ENCODE data around the gene GTF2F1. TPM values are rescaled to one million over a fixed set of nuclear protein-coding genes. Genes with fewer than 3 reads are reported as not detected.

GTF2F1 gene
- total RNA-seq, 1 experiment from 2014 or later, result 65.6 TPM

GRCh38 chr19:6424195-6424938 is 31.4 kb upstream of the GTF2F1 start, which contains the start of gene KHSRP:
TSS of gene KHSRP (minus strand) at chr19:6424811. CDS start at chr19:6424701, 110 bp downstream.
- Mint-ChIP-seq H3K27ac (ENCODE audit: low read depth, unreplicated experiment) (peak within 1 kb of the TSS; percentile 98), H3K4me3 (ENCODE audit: unreplicated experiment) (peak within 1 kb of the TSS; percentile 87), H3K4me1 (ENCODE audit: insufficient read depth, unreplicated experiment) (peaks cover 20% of the 10 kb centered on the region), H3K36me3 (ENCODE audit: insufficient read depth, unreplicated experiment) (peaks cover 37% of the 10 kb centered on the region), H3K9me3 (ENCODE audit: unreplicated experiment) (no peaks in the 10 kb centered on the region), H3K27me3 (ENCODE audit: insufficient read depth, unreplicated experiment) (no peaks in the 10 kb centered on the region)
- ChIA-PET CTCF (interaction anchor here (0.5 to 1.7 kb wide), 4 partner anchors 29 to 456 kb away, joined by 3 to 5 read pairs (median 3); partner anchors contain the start of gene C3), POLR2A (interaction anchor here (0.6 to 2.7 kb wide), 20 partner anchors 10 to 1200 kb away, joined by 3 to 9 read pairs (median 3); partner anchors contain the start of genes ALKBH7, CLPP, GTF2F1 and PSPN)
- intact Hi-C loops (cut with micrococcal nuclease), result no loop called here
- DNase-seq (ENCODE audit: unreplicated experiment), result peak; percentile 4
- TF ChIP-seq, protein P1, sequence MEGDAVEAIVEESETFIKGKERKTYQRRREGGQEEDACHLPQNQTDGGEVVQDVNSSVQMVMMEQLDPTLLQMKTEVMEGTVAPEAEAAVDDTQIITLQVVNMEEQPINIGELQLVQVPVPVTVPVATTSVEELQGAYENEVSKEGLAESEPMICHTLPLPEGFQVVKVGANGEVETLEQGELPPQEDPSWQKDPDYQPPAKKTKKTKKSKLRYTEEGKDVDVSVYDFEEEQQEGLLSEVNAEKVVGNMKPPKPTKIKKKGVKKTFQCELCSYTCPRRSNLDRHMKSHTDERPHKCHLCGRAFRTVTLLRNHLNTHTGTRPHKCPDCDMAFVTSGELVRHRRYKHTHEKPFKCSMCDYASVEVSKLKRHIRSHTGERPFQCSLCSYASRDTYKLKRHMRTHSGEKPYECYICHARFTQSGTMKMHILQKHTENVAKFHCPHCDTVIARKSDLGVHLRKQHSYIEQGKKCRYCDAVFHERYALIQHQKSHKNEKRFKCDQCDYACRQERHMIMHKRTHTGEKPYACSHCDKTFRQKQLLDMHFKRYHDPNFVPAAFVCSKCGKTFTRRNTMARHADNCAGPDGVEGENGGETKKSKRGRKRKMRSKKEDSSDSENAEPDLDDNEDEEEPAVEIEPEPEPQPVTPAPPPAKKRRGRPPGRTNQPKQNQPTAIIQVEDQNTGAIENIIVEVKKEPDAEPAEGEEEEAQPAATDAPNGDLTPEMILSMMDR (IDR thresholded peaks at IDR 0.05; ENCODE audit: unreplicated experiment), result no peak
- BruUV-seq (replicated peaks), result no TSS peak

DNA sequence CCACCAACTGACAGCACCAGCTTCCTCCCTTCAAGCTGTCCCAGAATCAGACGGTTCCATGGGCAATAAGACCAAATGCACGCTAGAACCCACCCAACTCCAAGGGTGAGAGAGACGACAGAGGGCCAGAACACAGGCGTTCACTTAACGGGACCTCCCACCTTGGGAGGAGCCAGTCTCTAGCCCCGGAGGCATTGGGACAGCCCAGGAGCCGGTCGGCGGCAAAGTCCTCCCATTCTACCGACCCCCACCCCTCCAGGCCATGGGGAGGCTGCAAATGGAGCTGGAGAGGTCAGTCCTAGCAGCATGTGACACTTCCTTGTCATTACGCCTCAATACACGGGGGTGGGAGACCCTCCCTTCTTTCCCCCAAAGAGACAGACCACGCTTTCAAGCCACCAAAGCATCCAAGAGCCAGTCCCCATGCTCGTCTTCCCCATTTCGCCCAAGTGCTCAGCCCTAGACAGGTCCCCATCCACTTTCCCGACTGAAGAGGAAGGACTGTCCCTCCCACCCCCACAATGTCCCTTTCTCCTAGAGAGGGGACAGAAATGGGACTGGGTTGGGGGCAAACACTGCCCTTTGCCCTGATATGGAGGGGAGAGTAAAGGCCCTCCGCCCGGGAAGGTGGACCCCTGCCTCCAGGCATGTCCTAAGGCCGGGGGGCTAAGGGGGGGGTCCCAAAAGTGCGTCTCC is 30.7 kb upstream of the GTF2F1 start:
- BruUV-seq (replicated peaks), result TSS peak; percentile 29
- Mint-ChIP-seq H3K27me3 (ENCODE audit: insufficient read depth, unreplicated experiment) (no peaks in the 10 kb centered on the region), H3K36me3 (ENCODE audit: insufficient read depth, unreplicated experiment) (peaks cover 44% of the 10 kb centered on the region), H3K4me1 (ENCODE audit: insufficient read depth, unreplicated experiment) (peaks cover 20% of the 10 kb centered on the region), H3K9me3 (ENCODE audit: unreplicated experiment) (no peaks in the 10 kb centered on the region), H3K4me3 (ENCODE audit: unreplicated experiment) (peak overlapping the region; percentile 87), H3K27ac (ENCODE audit: low read depth, unreplicated experiment) (peak overlapping the region; percentile 82)
- CTCF ChIA-PET, result interaction anchor here (0.6 to 1.7 kb wide), 2 partner anchors 297 to 455 kb away, joined by 3 to 5 read pairs; partner anchors contain the start of gene C3
- TF ChIP-seq, protein P1 (IDR thresholded peaks at IDR 0.05; ENCODE audit: unreplicated experiment), result no peak
- intact Hi-C loops (cut with micrococcal nuclease), result no loop called here
- POLR2A ChIA-PET, result interaction anchor here (0.7 to 2.7 kb wide), 4 partner anchors 11 to 50 kb away, joined by 3 to 8 read pairs (median 4); partner anchors contain the start of genes GTF2F1, SLC25A23 and SLC25A41
- DNase-seq (ENCODE audit: unreplicated experiment), result peak; percentile 57

DNA sequence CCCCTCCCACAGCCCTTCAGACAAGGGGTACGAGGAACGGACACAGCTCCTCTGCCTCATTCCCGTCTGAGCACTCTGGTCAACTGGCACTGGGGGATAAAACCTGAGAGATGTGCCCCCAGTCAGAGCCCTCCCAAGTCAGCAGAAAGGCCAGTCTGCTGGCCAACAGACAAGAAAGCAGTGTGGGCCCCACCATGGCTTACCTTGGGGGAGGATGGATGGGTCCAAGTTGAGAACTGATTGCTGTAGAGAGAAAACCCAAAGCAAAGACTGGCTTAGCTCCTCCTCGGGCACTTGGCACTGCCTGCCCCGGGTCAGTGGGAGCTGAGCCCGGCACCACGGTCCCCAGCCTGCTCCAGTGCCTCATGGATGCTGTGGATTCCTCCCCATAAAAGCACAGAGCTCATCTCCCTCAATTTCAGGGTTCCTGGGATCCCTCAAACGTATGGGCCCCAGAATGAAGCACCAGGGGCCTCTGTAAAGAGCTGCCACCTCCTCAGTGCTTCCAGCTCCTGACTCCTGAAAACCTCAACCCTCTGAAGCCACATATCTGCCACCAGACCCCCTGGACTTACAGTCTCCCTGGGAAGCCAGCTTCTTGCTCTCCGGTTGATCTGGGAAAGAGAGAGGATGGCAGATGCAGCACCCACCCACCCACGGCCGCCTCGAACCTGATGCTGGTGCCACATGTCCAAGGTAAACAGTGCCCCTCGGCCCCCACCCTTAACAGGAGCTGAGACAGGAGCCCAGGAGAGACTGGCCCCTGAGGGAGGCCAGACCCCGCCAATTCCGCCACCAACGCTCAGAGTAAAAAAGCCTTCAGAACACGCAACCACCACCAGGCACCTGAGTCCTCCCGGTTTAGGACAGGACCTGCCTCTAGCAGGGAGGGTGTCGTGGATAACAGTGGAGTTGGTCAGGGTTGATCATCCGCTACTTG is 28.4 kb upstream of the GTF2F1 start:
- H3K27ac Mint-ChIP-seq (ENCODE audit: low read depth, unreplicated experiment), result no peak overlapping the region
- BruUV-seq (replicated peaks), result no TSS peak
- ChIA-PET CTCF (interaction anchor here (0.6 to 1.2 kb wide), 4 partner anchors 154 to 1282 kb away, joined by 3 to 4 read pairs (median 3); no protein-coding TSS in a partner anchor), POLR2A (interaction anchor here (0.7 to 0.9 kb wide), 2 partner anchors 78 to 85 kb away, joined by 3 read pairs; no protein-coding TSS in a partner anchor)
- H3K4me1 Mint-ChIP-seq (ENCODE audit: insufficient read depth, unreplicated experiment), result peaks cover 20% of the 10 kb centered on the region
- peak overlapping the region; percentile 87 for H3K4me3 Mint-ChIP-seq (ENCODE audit: unreplicated experiment)
- no peak for DNase-seq (ENCODE audit: unreplicated experiment)
- H3K27me3 Mint-ChIP-seq (ENCODE audit: insufficient read depth, unreplicated experiment), result no peaks in the 10 kb centered on the region
- no peaks in the 10 kb centered on the region for H3K9me3 Mint-ChIP-seq (ENCODE audit: unreplicated experiment)
- H3K36me3 Mint-ChIP-seq (ENCODE audit: insufficient read depth, unreplicated experiment), result peaks cover 59% of the 10 kb centered on the region
- intact Hi-C loops (cut with micrococcal nuclease), result no loop called here
- TF ChIP-seq, protein P1 (IDR thresholded peaks at IDR 0.05; ENCODE audit: unreplicated experiment), result no peak

Data from MCF 10A (cell line).